8988T (cell line): ENCODE data around the gene GOLGA6A.
"Not testable (repeated sequence)": the region's sequence is repeated elsewhere in the genome, so short reads cannot be mapped to it uniquely, and the experiment has no call there.

Experiments
- DNase-seq: peaks from one replicate; pipeline ENCODE4 v3.0.0; 2011

Gene GOLGA6A, protein sequence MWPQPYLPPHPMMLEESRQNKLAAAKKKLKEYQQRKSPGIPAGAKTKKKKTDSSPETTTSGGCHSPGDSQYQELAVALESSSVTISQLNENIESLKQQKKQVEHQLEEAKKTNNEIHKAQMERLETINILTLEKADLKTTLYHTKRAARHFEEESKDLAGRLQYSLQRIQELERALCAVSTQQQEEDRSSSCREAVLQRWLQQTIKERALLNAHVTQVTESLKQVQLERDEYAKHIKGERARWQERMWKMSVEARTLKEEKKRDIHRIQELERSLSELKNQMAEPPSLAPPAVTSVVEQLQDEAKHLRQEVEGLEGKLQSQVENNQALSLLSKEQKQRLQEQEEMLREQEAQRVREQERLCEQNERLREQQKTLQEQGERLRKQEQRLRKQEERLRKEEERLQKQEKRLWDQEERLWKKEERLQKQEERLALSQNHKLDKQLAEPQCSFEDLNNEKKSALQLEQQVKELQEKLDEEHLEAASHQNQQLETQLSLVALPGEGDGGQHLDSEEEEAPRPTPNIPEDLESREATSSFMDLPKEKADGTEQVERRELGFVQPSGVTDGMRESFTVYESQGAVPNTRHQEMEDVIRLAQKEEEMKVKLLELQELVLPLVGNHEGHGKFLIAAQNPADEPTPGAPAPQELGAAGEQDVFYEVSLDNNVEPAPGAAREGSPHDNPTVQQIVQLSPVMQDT

DNA sequence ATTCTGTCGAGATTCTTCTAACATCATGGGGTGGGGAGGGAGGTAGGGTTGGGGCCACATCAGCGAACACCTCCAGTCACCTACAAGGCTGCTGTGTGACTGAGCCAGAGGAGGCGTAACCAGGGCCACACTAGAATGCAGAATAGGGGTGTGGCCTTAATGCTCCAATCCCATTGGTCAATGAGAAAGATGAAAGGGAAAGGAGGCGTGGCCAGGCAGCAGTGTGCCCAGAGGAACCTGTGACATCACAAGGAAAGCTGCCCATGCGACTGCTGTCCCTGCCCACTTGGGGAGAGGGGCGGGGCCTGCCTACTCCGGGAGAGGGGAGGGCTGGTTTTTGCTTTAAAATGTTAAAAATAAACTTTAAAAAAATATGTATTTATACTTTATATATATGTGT lies at the start of gene GOLGA6A:
TSS of gene GOLGA6A (minus strand) at position 101 of the 400 bp plus-strand sequence. CDS start at position 60, 41 bp downstream.
- DNase-seq = not testable (repeated sequence)

DNA sequence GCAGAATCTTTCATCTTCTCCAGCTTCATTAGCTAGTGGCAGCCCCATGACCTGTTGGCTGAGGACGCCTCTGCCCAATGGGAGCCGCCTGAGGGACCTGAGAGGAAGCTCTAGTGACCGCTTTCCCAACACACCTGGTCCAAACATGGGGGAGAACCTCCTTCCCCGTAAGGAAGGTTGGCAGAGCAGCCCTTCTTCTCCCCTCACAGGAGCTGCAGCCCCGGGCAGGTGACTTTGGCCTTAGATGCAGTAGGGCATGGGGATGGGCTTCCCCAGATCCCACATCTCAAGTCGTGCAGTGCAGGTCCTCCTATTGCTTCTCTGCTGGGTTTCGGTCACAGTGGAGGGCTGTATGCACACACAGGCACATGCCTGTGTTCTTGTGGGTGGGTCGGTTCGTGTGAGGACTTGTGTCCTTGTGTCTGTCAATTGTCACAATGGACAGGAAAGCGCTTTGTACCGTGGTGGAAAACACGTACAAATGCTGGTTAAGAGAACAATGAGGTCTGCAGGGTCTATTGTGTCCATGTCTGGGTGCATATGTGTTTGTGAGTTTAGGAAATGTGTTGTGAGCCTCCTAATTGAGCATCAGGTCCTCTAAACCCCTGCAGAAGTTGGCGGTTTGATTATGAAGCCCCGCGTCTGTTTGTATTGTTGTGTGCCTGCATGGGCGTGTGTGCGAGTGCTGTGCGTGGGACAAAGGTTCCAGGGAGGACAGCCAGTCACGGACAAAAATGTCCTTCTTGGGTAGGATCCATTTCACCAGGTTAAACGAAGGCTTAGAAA lies 49.5 kb upstream of the GOLGA6A start:
- no peak for DNase-seq

DNA sequence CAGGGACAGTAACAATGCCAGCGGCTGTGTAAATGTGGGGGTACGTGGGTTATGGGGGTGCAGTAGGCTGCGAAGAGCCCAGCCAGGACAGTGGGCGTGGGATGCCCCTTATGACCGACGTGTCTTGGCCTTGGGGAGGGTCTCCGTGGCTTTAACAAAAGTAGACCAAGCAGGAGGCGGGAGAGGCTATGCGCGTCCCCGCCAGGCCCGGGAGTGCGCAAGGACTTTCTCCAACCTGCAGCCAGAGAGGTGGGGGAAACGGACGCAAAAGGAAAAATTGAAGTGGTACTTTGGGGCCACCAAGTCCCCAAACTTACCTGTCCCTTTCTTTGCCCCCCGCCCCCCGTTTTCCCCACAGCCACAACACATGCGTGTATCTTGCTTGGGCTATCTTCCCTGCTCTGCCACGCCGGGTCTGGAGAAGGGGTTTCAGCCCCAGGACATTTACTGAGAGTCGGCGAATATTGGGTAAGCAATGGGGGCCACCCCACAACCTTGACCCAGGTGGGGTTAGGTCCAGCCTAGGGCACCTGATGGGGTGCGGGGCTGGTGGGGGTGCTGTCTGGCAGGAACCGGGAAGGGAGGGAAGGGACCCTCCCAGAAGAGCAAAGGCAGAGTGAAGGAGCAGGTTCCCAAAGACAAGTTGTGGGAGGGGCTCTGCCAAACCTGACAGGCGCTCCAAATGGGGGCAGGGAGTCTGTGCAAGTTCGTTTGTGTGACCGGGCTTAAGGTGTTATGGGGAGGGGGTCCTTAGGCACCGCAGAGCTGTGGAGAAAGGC lies 48.7 kb upstream of the GOLGA6A start:
- DNase-seq = no peak

DNA sequence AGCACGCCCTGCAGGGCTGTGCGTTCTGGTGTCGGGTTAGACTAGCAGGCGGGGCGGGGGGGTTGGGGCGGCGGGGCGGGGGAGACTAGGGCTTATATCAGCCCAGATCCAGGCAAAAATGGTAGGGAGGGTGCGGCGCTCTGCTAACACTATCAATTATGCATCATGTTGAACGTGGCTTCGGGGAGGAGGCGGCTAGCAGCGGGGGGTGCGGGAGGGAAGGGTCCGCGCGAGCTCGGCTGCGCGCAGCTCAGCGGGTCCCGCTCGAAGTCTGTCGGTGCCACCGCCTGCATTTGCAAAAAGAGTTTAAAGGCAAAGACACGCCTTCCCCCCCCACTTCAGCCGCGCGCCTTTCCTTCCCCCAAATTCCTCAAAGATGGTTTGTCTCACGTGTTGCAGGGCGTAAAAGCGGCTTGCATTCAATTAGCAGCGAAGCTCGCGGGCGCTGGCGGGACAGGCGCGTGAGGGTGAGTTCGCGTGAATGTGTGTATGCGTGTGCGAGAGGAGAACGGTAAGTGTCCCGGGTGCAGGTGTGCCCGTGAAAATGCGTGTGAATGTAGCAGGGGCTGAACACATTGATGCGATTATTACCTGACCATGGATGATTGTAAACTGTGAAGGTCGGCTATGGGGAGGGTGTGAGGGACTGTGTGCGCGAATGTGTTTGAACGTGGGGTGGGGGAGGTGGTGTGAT lies 48.0 kb upstream of the GOLGA6A start, which contains the start of gene ISLR2:
TSS of gene ISLR2 (plus strand) at position 432 of the 694 bp plus-strand sequence. CDS start 2,169 bp downstream, outside the sequence.
- DNase-seq = no peak

DNA sequence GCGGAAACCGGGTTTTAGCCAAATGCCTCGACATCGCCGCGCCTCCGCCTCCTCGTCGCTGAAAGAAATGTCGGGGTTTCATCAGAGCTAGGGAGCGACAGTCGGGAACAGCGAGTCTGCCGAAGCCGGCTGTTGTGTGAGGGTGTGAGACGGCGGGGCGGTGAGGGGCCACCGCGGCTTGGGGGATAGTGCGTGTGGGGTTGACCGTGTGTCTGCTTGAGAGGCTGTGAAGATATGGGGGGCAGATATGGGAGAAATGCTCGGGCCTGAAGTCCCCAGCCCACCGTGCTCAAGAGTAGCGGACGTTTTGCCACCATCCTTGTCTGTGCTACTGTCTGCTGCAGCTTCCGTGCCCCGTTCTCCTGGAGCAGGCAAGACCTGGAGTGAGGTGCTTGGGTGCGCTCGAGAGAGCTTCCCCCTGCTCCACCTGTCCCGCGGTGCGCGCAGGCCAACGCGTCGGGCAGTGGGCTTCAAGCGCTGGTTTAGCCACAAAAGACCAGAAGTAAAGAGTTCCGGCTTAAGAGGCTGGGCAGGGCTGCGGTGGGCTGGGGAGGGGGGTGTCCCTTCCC lies 47.3 kb upstream of the GOLGA6A start:
- DNase-seq = no peak

DNA sequence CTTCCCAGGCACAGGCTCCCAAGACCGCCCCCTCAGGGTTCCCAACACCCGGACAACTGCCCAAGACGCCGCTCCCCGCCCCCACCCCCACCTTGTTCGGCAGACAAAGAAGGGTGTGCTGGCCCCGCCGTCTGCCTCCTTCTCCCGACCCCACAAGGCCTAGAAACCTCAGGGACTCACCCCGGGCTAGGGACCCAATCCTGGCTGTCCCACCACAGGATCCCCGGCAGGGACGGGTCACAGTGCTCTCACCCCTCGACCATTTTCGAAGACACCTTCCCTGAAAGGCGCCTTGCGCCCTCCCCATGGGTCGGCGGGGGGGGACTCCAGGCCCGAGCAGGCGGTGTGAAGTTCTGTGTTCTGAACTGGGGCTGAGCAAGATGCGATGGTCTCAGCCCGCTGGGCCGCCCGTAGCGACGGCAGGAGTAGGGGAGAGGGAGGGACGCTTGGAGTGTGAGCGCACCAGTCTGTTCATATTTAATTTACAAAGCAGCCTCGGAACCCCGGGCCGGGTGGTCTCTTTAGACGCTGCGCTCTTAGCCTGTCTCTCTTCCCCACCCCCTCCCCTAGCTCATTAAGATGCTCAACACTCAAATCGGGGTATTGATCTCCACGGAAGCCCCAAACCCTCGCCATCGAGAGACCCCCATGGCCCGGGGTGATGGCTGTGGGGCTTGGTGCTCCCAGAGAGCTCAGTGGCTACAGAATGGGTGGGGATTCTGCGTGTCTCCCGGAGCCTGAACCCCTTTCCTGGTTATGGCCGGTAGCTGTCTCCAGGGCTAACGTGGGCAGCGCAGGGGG lies 46.6 kb upstream of the GOLGA6A start:
- no peak for DNase-seq

DNA sequence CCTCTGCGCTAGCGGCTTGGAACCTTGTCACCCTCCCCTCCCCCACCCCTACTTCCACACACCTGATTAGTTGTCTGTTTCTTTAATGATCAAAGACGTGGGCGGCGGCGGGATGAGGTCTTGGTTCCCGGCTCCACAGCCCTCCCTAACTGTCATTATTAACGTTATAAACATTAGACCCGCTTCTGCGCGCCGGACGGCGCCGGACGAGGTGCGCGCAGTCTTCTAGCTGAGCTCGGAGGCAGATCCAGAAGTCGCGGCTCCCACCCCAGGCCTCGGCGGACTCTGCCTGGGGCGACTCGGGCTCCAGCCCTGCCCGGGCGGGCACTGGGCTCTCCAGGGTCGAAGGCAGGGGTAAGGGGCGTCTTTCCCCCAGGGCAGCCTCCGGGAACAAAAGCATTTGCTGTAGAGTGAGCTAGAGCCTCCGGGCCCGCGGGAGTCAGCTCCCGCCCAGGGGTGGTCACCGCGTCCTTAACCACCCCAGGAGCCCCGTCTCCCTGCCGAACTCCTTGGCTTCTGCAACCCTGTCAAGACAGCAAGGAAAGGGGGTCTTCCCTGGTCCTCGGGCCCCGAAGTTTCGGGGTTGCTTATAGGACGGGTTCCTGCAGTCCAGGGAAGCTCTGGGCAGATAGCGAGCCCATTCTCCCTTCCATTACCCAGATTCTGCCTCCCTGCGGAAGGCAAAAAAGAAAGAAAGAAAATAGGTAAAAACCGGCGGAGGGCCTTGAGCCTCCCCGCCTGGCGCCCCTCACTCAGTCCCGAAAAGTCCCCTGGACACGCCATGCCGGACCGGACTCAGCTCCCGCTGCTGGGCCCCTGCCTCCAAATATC lies 45.8 kb upstream of the GOLGA6A start:
- no peak for DNase-seq

DNA sequence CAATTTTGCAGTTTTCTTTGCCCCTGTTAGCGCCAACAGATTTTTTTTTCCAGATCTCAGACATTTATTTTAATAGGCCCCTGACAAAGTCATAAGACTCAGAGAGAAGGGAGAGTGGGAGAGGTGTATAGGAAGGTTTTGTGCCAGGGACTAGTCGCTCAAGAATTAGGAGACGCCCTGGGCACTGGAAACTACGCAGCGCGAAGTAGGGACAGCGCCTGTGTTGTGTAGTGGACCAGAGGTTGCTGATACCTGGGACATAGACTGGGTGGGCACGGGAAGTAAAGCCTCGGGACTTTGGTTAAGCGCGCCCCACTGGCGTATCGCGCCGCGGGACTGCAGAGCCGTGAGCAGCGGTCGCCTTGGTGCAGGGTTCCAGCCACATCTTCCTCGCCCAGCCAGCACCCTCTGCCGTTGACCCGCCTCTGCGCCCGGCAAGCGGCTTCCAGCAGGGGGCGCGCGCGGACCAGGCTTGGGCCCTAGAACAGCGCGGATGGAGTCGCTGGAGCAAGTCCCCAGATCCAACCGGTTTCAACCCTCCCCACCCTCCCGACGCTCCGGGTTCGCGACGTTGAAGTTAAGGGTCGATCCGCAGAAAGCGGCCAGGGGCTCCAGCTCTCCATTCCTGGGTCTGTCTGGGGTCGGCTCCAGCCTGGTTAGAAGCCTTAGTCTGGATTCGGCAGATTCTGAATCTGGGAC lies 45.1 kb upstream of the GOLGA6A start:
- peak; percentile 89 for DNase-seq

DNA sequence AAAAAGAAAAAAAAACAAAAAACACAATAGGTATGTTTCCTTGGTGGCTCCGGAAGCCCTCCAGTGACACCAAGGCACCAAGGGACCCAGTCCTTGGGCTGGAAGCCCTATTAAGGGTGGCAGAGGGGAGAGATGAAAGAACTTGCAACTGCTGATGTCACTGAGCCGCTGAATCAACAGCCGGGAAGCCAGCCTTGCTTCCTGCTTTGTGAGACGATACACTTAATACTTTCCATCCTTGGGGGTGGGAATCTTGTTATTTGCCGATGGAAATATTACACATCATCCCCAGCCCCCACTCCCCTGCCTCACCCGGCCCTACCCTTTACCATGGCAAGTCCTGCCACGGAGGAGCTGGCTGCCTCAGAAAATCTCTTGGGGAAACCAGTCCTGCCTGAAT lies 42.4 kb upstream of the GOLGA6A start:
- DNase-seq = no peak

DNA sequence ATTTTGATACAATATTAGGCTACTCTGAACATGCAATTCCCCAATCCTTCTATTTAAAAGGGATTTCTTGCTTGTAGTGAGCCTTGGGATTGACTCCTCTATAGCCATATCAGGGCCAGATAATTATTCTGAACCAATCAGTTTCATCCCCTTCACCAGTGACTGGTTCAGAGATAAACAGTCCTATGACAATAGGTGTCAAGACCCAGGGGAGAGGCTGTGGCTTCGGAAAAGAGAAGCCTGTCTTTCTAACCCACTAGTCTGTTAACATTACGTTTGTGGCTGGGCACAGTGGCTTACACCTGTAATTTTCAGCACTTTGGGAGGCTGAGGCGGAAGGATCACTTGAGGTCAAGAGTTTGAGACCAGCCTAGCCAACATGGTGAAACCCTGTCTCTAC lies 41.8 kb upstream of the GOLGA6A start:
- no peak for DNase-seq

DNA sequence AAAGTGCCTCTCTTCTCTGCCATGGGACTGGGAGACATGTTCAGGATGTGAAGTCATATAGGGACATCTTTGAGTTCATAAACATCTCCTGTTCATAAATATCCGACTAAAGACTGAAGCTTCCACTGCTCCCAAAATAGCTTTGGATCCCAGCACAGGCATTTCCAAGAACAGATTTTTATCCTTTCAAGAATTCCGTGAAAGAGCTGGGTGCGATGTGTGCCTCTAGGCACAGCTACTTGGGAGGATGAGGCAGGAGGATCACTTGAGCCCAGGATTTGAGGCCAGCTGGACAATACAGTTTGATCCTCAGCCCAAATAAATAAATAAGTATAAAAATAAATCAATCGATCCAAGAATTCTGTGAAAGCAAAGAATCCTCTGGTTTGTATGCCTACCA lies 41.3 kb upstream of the GOLGA6A start:
- DNase-seq = no peak

DNA sequence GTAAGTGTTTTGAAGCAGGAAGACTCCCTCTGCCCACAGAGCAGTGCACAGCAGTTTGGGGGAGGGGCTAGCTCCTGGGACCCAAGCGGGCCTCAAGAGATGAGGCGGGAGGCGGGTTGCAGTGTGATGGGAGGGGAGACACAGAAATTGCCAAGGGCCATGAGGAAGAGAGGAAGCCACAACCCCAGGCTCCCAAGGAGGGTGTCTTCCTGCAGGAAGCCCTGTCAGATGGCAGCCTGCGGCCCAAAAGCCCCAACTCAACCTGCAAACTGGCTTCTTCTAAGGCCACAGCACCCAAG lies 40.7 kb upstream of the GOLGA6A start:
- no peak for DNase-seq

DNA sequence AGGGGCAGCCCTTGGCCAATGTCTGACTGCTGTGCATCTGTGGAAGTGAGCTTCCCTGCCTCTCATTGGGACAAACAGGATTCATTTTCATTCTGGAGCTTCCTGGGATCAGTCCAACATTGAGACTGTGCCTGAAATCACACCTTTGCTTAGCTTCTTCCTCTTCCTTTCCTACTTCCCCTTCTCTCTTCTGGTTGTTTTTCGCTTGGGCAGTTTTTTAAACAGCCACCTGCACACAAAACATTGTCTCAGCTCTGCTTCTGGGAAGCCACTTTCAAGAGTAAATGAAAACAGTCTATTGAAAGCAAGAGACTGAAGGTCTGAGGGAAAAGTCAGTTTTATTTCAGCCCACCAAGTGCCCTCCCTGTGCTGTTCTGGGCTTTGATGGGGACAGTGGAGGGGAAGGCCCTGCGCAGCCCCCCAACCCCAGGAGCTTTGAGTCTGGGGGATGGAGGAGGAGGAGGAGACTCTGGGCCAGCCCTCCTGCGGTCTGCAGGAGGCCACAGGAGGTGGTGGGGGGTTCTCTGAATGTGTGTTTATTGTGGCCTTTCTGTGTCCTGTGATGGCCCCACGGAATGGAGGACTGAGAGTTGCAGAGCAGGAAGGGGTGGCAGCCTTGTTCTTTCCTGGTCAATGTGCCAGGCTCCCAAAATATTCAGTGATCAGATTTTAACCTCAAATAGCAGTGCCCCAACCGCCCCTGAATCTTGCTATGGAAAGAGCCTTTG lies 40.2 kb upstream of the GOLGA6A start:
- DNase-seq = no peak

DNA sequence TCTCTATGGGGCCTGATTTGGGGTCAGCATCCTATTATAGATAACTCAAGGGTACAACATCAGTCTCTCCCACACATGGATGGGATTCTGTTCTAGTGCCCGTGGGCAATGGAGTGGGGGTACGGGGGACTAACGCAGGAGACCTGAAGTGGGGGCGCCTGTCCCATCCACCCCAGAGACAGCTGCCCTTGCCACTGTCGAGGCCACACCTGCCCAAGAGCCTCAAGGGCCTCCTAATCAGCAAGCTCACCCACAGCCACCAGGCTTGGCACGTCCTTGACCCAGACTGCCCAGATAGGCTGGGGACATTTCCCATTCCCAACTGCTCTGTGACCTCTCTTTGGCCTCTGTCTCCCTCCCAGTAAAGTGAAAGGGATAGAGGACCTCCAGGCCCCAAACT lies 39.5 kb upstream of the GOLGA6A start:
- DNase-seq = no peak

DNA sequence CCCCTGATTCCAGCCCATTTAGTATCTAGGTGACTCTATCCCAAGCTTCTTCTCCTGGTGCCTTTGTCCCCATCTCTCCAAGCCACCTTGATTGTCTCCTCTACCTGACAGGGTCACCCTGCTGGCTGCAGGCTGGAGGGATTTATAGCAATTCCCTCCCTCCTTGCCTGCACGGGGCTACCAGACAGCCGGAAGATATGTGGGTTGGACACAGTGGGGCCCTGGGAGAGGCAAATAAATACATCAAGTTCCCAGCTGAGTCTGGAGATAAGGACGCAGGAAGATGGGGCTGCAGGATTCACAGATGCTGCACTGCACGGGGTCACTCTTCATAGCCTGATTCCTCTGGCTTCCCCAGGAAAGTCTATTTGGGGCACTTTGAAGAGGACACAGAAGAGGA lies 38.7 kb upstream of the GOLGA6A start:
- no peak for DNase-seq

DNA sequence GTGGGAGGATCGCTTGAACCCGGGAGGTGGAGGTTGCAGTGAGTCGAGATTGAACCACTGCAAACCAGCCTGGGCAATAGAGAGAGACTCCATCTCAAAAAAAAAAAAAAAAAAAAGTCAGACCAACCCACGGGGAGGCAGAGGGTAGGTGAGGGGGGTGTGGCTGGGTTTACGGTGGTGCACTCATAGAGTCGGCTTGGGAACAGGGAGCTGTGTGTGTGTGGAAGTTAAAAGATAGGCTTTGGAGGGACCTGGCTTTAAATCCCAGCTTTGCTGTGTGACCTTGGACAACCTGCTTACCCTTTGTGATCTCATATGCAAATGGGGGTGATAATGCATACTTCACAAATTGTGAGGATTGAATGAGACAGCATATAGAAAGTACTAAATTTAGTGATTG lies 38.1 kb upstream of the GOLGA6A start:
- no peak for DNase-seq

DNA sequence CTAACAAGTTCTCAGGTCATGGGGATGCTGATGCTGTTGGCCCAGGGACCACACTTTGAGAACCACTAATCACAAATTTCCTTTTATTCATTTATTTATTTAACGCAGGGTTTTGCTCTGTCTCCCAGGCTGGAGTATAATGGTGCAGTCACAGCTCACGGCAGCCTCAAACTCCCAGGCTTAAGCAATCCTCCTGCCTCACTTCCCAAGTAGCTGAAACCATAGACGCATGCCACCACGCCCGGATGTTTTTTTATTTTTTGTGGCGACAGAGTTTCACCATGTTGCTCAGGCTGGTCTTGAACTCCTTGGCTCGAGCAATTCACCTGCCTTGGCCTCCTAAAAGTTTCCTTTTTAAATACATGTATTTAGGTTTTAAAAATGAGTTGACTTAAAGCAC lies 27.4 kb upstream of the GOLGA6A start:
- no peak for DNase-seq

DNA sequence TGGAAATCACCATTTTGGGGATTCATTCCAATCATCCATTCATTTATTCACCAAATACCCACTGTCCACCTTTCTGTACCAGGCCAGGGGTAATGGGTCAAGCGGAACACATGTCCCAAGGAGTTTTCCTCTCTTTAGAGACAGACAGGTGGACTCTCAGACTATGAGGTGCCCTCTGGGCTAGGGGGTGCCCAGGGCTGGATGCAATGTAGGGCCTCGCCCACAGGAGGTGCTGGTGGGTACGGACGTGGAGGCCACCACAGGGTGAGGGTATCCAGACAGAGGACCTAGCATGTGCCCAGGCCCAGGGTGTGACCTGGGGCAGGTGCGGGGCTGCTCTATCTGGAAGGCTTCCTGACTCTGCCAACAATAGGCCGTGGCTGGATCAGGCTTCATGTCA lies 26.3 kb upstream of the GOLGA6A start:
- not testable (repeated sequence) for DNase-seq

DNA sequence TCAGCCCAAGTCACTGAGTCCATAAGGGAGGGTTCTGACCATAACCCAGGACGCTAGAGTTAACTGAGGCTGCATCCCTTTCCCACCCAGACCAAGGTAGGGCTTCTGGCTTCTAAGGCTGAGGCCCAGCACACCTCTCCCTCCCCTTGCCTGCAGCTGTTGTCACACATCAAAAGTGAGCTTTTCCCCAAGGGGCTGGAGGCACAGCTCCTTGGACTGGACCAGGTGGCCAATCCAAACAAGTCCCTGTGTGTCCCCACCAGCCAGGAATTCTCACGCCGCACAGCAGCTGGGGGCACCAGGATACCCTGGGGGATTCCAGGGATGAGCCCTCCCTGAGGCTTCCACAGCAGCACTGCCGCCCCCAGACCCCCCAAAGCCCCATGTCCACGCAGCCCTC lies 25.8 kb upstream of the GOLGA6A start:
- no peak for DNase-seq
